ENCODE results near the gene FGF10. TPM values are rescaled to one million over a fixed set of nuclear protein-coding genes. Genes with fewer than 3 reads are reported as not detected.

The FGF10 gene
- total RNA-seq, 2 donors from 2014 or later, result 0.44 to 3.8 TPM

- H3K9me3 ChIP-seq (ENCODE audit: control insufficient read depth, low read length), result no peaks in the 10 kb centered on the region
- H3K4me3 Mint-ChIP-seq, result no peak overlapping the region
- no peak overlapping the region for H3K9ac ChIP-seq (ENCODE audit: extremely low read depth, low read length, poor library complexity, severe bottlenecking)
- peaks cover 17% of the 10 kb centered on the region for H3K4me1 ChIP-seq (ENCODE audit: control insufficient read depth, insufficient read depth, low read length)
- TF ChIP-seq, protein P1, sequence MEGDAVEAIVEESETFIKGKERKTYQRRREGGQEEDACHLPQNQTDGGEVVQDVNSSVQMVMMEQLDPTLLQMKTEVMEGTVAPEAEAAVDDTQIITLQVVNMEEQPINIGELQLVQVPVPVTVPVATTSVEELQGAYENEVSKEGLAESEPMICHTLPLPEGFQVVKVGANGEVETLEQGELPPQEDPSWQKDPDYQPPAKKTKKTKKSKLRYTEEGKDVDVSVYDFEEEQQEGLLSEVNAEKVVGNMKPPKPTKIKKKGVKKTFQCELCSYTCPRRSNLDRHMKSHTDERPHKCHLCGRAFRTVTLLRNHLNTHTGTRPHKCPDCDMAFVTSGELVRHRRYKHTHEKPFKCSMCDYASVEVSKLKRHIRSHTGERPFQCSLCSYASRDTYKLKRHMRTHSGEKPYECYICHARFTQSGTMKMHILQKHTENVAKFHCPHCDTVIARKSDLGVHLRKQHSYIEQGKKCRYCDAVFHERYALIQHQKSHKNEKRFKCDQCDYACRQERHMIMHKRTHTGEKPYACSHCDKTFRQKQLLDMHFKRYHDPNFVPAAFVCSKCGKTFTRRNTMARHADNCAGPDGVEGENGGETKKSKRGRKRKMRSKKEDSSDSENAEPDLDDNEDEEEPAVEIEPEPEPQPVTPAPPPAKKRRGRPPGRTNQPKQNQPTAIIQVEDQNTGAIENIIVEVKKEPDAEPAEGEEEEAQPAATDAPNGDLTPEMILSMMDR (conservative IDR thresholded peaks at IDR 0.05), result no peak
- no peaks in the 10 kb centered on the region for H3K36me3 ChIP-seq (ENCODE audit: control insufficient read depth, insufficient read depth, low read length)
- no peak overlapping the region for H3K4me3 ChIP-seq (ENCODE audit: low read length)
- no peak overlapping the region for H3K27ac Mint-ChIP-seq
- no peak for DNase-seq
- H3K9me3 Mint-ChIP-seq, result no peaks in the 10 kb centered on the region
- no peaks in the 10 kb centered on the region for H3K27me3 Mint-ChIP-seq (ENCODE audit: insufficient read depth)
- H3K27me3 ChIP-seq (ENCODE audit: control insufficient read depth, insufficient read depth, low read length, poor library complexity, severe bottlenecking), result no peaks in the 10 kb centered on the region
- peaks cover 22% of the 10 kb centered on the region for H3K4me1 Mint-ChIP-seq
- no peak overlapping the region for H3K27ac ChIP-seq (ENCODE audit: low read depth, low read length)
- no peaks in the 10 kb centered on the region for H3K36me3 Mint-ChIP-seq (ENCODE audit: low read depth)
- 0 to 49% methylated on average over 1 to 2 of the region's 2 CpGs for WGBS, 2 experiments (ENCODE audit: insufficient coverage in 1 of 2, insufficient read length in 1 of 2)
Observed at GRCh38 chr5:44365345-44365744, 23.9 kb downstream of the FGF10 start.

DNA sequence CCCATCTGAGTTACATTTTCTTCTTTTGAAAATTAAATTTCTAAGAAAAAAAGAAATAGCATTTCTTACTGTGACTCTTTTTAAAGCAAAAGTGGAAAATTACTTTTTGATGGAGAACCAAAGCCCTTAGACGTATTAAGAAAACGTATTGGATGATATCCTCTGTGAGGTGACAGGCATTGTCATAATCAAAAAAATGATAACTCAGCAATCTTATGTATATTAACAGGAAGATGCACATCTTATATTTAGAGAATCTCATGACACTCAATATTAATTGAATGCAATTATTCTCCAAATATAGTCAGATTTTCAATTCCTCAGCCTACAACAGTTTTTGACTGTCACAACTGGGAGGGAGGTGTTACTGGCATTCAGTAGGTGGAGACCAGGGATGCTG is 25.1 kb downstream of the FGF10 start:
- 91 to 92% methylated on average over 2 of the region's 2 CpGs for WGBS, 2 experiments (ENCODE audit: insufficient coverage in 1 of 2, insufficient read length in 1 of 2)
- H3K27ac Mint-ChIP-seq, result no peak overlapping the region
- no peak overlapping the region for H3K9ac ChIP-seq (ENCODE audit: extremely low read depth, low read length, poor library complexity, severe bottlenecking)
- H3K36me3 ChIP-seq (ENCODE audit: control insufficient read depth, insufficient read depth, low read length), result no peaks in the 10 kb centered on the region
- TF ChIP-seq, protein P1 (conservative IDR thresholded peaks at IDR 0.05), result no peak
- H3K36me3 Mint-ChIP-seq (ENCODE audit: low read depth), result no peaks in the 10 kb centered on the region
- H3K9me3 ChIP-seq (ENCODE audit: control insufficient read depth, low read length), result no peaks in the 10 kb centered on the region
- H3K9me3 Mint-ChIP-seq, result no peaks in the 10 kb centered on the region
- peaks cover 16% of the 10 kb centered on the region for H3K4me1 Mint-ChIP-seq
- no peak overlapping the region for H3K4me3 Mint-ChIP-seq
- H3K4me1 ChIP-seq (ENCODE audit: control insufficient read depth, insufficient read depth, low read length), result peaks cover 14% of the 10 kb centered on the region
- no peak overlapping the region for H3K27ac ChIP-seq (ENCODE audit: low read depth, low read length)
- DNase-seq, result no peak
- no peaks in the 10 kb centered on the region for H3K27me3 Mint-ChIP-seq (ENCODE audit: insufficient read depth)
- H3K4me3 ChIP-seq (ENCODE audit: low read length), result no peak overlapping the region
- no peaks in the 10 kb centered on the region for H3K27me3 ChIP-seq (ENCODE audit: control insufficient read depth, insufficient read depth, low read length, poor library complexity, severe bottlenecking)

GRCh38 chr5:44361342-44362001 is 27.7 kb downstream of the FGF10 start:
- no peak overlapping the region for H3K9ac ChIP-seq (ENCODE audit: extremely low read depth, low read length, poor library complexity, severe bottlenecking)
- Mint-ChIP-seq H3K4me3 (no peak overlapping the region), H3K27ac (no peak overlapping the region), H3K9me3 (no peaks in the 10 kb centered on the region), H3K4me1 (peaks cover 11% of the 10 kb centered on the region), H3K36me3 (ENCODE audit: low read depth) (no peaks in the 10 kb centered on the region), H3K27me3 (ENCODE audit: insufficient read depth) (no peaks in the 10 kb centered on the region)
- no peaks in the 10 kb centered on the region for H3K27me3 ChIP-seq (ENCODE audit: control insufficient read depth, insufficient read depth, low read length, poor library complexity, severe bottlenecking)
- TF ChIP-seq, protein P1 (conservative IDR thresholded peaks at IDR 0.05), result no peak
- peaks cover 13% of the 10 kb centered on the region for H3K4me1 ChIP-seq (ENCODE audit: control insufficient read depth, insufficient read depth, low read length)
- 82 to 92% methylated on average over 1 of the region's 1 CpG for WGBS, 2 experiments (ENCODE audit: insufficient coverage in 1 of 2, insufficient read length in 1 of 2)
- H3K36me3 ChIP-seq (ENCODE audit: control insufficient read depth, insufficient read depth, low read length), result no peaks in the 10 kb centered on the region
- no peak for DNase-seq
- H3K4me3 ChIP-seq (ENCODE audit: low read length), result no peak overlapping the region
- no peak overlapping the region for H3K27ac ChIP-seq (ENCODE audit: low read depth, low read length)
- H3K9me3 ChIP-seq (ENCODE audit: control insufficient read depth, low read length), result no peaks in the 10 kb centered on the region

Measured in endodermal cell (in vitro differentiated cells).